GM21737 (cell line): ENCODE measurements around the gene ACSS1.

Source experiments
- ATAC-seq: cut with Tn5 transposase; IDR thresholded peaks from one replicate; pipeline ENCODE4 v1.9.1; 2021; ENCODE audit warnings: mild to moderate bottlenecking, moderate library complexity; ENCODE audit not compliant: unreplicated experiment

ACSS1 gene

DNA sequence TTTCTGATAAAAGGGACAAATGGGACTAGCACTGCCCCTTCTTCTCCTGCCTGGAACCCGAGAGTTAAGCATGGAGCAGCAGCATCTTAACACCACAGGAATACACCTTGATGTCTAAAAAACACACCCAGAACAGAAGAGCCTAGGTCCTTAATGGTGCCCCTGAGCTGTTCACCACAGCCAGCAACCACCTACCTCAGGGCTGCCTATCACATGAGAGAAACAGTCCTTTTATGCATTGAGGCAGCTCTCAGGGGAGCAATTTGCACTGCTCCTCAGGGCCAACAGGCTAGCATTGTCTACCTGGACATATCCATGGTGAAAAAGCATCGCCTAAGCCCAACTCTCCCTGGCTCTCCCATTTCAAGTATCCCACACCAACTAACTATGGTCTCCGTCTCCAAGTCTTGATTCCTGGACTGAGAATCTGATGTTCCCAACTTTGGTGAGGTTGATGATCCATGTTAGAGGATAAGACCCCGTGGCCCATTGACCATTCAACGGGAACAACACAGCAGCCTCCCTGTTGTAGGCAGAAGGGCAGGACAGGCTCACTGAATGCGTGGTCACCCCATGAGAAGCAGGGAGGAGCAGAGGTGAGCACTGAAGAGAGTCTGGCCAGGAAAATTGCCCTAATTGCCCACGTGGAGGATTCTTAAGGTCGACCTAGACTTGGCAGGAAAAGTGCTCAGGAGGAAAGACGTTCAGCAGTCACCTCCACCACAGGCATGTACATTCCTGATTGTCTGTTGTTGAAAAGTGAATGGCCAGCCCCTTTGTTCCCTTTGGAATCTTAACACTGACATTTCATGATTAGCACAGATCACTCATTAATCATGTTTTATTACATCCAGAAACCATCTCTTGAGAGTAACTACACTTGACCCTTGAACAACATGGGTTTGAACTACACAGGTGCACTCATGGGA is 61.2 kb downstream of the ACSS1 start:
- no peak for ATAC-seq

DNA sequence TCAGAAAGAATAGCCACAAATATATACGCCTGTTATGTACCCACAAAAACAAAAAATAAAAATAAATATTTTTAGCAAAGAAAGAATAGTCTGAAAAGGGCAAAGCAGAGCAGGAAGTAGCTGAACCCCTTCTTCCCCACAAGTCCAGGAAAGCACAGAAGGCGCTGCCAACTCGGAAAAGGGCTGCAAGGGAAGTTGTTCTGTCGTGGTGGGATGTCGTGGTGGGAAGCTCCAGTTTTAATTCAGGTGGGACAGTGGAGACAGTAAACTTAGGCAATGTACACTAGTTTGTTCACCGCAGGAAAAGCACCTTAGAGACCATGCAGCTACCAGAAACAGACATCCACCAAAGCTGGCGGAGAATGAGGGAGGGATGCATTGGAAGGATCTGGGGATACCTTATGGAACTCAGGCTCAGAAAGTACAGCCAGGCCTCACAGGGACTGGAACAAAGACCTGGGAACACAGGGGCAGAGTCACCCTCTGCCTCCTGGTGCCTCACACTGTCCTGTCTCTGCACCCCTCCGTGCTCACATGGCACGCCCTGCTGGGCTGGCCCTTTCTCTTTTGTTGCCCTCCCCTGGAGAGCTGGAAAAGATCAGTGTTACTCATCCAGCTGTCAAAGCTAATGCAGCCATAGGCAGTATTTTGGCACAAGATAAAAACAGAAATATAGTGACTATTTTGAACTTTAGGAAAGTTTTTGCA is 62.0 kb downstream of the ACSS1 start:
- ATAC-seq, result no peak

DNA sequence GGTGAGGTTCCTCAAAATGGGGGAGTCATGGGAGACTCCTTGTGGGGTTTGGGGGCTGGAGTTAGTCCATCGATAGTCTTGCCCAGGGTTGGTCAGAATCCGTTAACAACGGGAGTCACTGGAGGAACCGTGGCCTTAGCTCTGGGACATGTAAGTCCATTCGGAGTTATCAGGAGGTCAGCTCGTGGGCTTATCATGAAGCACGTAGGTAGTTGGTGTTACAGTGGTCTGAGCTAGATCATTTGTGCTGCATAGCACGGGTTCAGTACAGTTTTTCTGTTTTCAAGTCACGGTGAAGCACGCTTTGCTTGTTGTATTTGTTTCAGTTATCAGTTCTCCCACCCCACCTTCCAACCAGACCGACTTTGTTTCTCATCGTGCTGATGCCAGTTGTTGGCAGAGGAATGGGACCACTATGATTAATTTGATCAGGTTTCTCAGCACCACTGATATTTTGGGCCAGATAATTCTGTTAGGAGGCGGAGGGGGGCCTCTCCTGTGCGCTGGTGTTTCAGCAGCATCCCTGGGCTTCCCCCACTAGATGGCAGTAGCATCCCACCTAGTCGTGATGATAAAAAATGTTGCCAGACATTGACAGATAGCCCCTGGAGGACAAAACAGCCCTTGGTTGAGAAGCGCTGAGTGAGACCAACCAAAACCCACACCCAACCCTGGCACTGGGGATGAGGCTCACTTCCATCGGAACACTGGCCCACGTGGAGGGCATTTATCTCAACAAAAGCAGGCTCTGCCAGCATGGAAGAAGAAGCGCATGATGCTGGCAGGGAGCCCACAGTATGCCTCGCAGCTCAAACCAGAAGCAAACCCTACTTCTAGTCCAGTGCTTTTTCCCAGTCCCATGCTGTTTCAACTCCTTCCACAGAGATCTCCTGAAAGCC is 63.2 kb downstream of the ACSS1 start:
- no peak for ATAC-seq

DNA sequence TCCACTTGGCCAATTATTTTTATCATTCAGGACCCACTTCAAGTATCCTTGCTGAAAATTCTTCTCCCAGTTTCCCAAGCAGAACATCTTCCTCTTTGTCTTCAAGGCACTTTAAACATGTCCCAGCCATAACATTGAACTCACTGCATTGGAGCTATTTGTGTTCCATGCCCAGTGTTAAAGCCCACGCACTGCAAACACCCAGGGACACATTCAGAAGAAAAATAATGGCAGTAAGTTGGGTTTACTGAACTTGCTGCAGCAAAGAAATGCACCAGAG is 63.8 kb downstream of the ACSS1 start:
- no peak for ATAC-seq

DNA sequence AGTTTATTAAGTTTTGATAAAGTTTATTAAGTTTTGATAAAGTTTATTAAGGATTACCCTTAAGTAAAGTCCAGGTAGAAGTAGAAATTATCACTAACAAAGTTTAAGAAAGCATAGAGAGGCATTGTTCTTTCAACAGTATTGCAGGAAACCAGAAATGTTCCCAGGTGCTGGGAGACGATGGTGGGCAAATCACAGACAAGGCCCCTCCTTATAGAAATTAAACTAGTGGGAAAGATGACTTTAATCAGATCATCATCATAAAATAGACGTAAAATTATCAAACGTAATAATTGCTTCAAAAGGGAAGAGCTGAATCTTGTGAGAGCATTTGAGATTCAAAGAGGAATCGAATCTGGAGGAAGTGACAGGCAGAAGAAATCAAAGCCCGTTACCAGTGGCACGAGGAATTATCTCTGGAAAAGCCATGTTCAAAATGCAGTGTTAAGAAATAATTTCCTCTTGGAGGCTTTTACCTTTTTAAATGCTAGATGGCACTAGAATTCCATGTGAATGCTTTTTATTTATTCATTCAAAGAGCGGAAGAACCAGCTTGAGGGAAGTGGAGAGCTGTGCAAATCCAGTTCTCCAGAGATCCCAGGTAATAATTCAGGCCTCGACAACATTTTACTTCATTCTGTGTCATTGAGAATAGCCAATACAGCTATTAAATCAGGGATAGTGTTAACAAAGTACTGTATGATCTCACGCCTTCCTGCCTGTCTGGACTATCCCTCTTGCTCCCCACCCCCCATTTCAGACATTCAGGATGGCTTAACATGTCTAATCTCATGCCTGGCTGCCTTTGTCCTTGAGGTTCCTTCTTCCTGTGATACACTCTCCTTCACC is 64.4 kb downstream of the ACSS1 start:
- ATAC-seq, result no peak

DNA sequence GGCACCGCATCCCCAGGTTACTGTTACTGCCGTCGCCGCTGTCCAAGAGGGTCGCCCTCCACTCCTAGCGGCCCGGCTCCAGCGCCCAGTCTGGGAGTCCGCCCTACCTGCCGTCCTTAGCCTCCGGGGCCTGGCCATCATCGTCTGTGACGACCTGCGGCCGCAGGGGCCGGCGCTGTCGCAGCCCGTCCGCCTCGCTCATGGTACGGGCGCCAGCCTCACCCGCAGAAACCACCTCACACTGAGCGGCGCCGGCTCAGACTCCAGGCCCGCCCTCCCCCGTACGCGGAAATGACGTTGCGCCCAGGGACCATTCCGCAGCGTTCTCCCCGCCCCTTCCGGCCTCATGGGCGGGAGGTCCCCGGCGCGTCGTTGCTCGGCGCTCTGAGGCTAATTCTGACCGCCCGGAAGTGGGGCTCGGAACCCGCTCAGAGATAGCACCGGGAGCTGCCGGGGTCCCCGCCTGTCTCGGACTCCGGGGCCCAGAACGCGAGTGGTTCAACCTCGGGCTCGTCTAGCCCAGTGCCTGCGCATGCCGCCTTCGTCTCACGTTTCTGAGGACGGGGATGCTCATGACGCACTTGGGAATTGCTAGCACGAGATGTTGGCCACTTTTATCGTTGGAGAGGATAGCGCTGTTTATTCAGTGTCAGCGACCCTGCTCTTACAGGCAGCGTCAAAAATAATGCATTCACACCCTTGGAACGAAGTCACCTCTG is 65.3 kb downstream of the ACSS1 start, which contains the start of gene APMAP:
Gene APMAP, minus strand, starts transcription at position 265 of the 719 bp plus-strand sequence. Its CDS starts 63 bp downstream, at position 202.
- peak; percentile 93 for ATAC-seq

DNA sequence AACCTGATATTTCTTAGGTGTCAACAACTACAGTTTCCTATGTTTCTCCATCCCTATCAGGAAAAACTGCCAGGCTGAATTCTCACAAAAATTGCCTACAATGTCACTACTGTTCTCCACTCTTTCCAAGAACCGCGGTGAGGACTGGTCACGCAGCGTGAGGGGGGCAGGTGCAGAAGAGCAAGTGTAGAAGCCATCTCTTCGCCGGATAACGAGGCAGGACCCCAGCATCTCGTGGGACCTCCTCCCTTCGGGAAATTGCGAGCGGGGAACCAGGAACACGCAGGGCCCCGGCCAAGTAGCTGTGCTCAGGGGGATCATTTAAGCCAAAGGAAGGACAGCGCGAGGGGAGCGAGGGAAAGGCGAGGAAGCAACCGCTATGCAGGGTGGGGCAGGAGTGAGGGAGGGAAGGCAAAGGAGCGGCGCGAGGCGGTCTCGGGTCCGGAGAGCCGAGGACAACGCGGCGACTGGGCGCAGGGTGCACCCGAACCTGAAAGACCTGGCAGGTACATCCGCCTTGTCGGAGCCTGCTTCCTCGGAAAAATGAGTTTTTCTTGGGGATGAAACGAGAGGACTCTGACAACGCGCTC is 65.9 kb downstream of the ACSS1 start:
- ATAC-seq, result peak; percentile 7

DNA sequence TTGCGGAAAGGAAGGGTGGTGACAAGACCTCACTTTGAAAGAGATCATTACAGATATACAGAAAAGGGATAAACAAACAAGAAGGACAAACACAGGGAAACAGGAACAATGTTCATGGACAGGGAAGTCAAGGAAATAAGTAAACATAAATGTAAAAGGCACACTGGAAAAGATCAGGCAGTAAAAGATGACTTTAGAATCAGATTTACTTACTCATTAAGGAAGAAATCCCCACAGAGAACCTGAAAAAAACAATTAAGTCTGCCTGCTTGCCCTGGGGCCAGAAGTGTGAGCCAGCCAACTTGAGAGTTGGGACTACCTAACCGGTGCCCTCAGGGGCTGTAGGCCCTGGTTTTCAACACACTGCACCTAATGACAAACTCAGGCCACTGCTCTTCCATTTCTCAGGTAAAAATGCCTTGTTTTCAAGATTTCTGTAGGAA is 67.1 kb downstream of the ACSS1 start:
- no peak for ATAC-seq

DNA sequence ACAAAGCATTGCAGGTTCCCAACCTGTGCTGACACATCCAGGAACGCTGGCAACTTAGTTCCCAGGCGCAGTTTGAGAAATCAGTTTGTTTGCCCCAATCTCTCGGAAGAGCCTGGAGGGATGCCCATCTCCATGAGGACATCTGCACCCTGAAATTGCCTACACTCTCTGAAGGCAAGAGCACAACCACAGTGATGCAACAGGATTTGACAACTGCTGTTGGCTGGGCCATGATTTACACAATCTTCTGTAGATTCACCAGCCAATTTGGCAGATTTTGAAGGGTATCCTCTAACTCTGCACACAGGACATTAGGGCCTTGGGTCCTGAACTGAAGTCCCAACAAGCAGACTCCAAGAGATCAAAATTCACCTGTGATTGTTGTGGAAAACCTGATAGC is 68.8 kb downstream of the ACSS1 start:
- no peak for ATAC-seq

DNA sequence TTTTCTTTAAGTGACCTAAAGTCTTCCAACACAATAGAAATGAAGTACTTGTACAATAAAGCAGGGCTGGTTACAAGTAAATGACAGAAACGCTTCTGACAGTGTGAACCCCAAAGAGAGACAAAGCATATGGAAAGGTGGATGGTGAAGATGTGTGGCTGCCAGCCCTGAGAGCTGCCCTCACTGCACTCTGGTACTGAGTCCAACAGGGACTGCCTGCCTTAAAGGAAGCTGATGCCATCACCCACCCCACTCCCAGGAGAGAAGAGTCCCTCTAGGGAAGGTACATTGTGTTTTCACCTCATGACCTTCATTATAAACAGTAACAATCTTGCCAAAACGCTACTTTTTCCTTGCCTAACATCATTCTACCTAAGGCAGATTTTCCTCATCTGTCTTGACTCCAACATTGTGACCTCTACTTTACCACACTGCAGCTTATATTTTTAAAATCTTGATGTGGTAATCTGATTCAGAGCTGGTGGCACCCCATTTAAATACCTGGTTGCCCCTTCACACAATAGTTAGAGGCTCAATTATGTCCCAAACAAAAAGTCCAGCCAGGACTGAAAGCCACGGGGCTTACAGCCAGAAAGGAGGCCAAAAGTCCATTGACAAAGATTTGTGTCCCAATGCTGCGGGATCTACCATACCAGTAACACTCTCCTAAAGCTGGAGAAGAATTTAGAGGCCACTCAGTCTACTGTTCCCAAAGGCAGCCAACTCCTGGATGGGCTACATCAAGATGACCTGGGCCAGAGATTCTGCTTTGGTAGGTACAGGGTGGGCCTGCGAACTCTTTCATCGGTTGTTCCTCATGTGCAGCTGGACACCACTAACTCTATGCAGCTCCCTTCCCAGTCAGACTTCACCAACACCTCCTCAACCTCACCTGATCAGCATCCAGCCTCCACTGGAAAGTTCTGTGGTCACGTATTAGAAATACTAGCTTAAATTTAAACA is 69.8 kb downstream of the ACSS1 start:
- no peak for ATAC-seq

DNA sequence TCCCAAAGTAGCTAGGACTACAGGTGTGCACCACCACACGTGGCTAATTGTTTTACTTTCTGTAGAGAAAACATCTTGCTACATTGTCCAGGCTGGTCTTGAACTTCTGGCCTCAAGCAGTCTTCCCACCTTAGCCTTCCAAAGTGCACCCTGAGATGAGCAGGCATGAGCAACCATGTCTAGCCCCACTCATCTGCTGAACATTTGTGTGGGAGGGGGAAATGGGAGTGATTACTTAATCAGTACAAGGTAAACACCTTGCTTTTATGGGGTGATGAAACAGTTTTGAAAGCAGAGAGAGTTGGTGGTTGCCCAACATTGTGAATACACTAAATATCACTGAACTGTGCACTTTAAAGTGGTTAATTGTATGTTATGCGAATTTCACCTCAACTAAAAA is 70.7 kb downstream of the ACSS1 start:
- no peak for ATAC-seq

DNA sequence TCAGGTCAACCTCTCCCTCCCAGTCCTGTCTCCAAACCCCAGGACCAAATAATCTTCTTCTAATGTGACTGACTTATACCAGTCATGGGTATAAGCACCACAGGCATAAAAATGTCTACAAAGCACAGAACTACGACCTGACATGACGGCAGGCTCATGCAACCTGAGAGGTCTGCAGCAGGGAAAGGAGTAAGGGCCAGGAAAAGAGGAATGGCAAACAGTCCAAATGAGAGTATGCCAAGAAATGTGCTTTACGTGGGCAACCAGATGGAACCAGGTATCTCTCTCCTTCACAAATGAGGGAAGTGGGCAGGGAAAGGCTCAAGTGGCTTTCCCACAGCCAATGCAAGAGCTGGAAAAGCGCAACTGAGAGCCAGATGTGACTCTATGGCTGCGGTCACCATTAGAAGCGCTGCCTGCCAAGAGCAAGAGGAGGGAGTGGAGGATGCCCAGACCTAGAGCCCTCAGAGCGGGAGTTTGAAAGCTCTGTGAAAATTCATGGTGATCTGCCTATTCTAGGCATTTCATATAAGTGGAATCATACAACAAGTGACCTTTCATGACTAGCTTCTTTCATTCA is 71.4 kb downstream of the ACSS1 start:
- no peak for ATAC-seq

DNA sequence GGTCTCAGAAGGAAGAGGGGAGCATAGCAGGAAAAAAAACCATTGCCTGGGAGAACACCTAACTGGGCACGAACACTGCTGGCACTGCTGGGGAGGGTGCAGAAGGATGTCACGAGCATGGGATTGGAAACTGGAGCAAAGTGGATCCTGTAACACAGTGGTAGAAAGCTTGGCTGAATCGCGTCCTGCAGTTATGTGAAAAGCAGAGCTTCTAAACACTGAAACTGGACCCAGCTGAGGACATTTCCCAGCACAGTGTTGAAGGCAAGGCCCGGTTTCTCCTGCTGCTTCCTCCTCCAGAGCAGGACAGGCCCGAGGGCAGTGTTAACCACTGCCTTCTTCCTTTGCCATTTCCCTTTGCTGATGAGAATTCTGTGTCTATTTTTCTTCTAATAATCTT is 72.1 kb downstream of the ACSS1 start:
- no peak for ATAC-seq

DNA sequence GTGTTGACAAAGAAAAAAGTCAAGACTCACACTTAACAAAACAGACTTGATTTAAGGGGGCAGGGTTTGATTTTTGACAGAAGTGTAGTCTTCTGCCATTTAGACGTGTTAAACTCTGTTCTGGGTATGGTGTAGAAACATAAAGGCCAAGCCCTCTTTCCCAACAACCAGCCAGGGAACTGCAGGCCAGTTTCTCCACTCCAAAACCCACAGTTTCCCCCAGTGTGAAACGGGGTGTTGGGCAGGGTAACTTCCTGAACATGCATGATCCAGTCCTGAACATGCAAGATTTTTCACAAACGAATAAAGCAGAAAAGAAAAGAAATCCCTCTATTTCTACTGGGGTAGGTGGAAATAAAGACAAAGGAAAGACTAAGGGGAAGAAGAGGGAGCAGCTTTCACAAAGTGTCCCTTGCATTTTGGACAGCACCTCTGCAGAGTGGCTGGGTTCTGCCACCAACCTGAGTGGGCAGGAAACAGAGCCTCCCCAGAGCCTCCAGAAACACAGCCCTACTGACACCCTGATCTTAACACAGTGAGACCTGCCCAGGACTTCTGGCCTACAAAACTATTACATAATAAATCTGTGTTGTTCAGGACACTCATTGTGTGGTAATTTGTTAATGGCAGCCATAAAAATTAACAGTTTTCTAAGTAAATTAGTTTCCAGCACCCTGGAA is 72.8 kb downstream of the ACSS1 start:
- no peak for ATAC-seq

DNA sequence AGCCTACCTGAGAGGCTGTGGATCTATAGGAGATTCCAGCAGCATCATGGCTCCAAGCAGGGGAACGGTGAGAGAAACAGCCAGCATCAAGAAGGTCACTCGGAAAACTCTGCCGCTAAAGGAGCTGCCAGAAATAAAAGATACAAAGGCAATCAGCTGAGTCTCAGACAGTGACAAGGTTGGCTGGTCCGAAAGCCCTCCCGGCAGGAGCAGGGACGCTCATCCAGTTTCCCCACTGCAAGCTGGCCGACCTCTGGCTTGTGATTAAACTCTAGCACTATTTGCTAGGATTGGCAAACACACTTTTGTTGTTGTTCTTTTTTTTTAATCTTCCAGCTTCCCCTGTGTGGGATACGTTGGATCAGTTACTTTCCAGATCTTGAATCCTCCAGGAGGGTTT is 74.0 kb downstream of the ACSS1 start:
- ATAC-seq, result no peak

DNA sequence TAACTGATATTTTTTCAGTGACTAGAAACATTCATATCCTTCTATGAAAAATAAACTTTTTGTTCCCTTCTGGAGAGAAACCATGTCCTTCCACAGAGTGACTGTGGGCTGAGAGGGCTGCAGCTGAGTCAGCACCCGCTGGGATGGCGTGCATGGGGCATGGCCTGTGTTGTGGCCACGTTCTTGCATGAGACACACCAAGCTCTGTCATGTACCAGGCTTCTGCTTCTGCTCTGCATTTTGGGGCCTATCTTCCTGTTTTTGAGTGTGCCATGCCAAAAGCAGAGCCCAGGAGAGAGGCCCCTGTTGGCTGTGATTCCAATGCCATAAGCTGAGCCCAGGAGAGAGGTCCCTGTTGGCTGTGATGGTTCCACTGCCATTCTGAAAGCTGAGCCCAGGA is 76.1 kb downstream of the ACSS1 start:
- no peak for ATAC-seq

DNA sequence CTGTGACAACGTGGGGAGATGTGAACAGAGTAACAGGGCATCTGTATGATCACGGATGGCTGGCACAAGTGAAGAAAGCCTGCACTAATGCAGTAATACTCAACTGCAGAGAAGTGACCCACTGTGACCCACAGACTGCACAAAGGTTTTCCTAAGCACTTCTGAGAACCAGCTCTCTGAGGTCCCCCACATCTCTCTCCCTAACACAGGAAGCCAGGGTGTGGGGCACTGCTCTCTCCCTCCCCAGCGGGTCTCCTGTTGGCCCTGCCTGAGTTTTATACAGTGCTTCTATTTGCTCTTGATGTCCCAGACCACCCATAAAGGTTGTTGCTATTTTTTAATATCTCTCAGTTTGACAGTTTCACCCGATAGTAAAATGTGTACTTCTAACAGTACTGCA is 76.7 kb downstream of the ACSS1 start:
- ATAC-seq, result no peak
